Cerebellar cortex (tissue), 1 donor: ENCODE data around the gene CELF4.
A peak's percentile ranks its signal among the peaks of the same experiment; 100 is the strongest.

Experiments used
- DNase-seq: peaks from one replicate; pipeline ENCODE4 v3.0.0-alpha.2; 2015; ENCODE audit warnings: low spot score

Gene CELF4

GRCh38 chr18:37440206-37440605, 125.4 kb downstream of the CELF4 start:
- peak; percentile 62 for DNase-seq

GRCh38 chr18:37438417-37439180, 127.0 kb downstream of the CELF4 start:
- DNase-seq, result no peak

- peak; percentile 60 for DNase-seq
Observed at GRCh38 chr18:37435996-37436395, 129.6 kb downstream of the CELF4 start.

- DNase-seq, result no peak
Observed at GRCh38 chr18:37435150-37435867, 130.3 kb downstream of the CELF4 start.

DNA sequence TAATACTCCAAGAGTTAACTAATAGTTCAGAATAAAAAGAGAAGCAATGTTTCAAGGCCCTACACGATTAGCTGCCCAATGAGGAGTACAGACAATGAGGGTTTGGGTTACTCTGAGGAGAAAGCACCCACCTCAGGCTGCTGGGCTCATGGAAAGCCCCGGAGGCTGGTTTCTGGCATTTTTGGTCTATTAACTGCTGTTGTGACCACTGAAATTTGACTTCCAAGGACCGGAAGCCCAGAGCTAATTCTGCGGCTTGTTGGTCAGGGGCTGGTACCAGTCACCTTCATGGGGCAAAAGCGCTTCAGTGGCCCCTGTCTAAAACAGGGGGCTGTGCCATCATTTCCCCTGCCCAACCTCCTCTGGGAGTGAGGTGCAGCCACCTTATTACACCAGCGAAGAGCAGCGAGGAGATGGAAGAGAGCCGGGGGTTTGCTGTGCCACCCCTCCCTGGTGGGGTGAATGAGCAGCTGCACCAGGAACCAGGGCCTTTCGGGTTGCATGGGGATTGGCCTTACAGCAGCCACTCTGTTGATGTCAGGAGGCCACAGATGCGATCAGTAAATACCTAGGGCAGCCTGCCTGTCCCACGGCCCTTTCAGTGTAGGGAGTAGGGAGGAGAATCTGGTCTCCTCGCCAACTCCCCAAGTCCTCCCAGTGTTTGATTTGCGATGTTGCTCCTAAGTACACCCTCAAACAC, 131.3 kb downstream of the CELF4 start:
- DNase-seq, result no peak

- DNase-seq, result no peak
Observed at GRCh38 chr18:37432436-37433195, 133.0 kb downstream of the CELF4 start.

DNA sequence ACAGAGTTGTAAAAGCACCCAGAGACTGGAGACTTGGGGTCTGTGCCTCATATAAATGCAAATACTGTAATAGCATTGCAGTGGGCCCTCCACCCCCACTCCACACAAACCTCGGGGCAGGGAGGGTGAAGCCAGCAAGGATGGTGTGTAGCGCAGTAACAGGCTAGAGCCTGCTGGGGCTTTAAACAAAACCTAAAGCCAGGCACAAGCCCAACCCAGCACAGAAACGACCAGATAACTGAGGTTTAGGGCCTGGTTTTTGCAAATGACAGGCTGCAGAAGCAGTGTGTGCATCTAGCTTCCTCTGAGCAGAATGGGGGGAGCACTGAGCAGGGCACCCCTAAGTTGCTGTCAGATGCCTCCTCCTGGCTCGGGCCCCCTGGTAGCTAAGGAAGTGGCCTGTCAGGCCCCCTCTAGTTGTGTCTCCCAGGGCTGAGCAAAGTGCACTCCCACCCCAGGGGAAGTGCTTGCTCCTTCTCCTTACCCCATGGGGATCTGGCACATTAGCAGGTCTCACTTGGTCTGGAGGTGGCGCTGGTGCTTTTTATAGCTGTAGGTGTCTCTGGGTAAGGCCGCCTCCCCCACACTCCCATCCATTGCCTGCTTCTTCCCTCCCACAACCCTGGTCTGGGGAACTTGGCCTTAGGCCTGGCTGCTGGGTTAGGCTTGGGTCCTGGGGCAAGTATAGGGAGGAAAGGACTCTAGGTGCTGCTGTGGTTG, 135.1 kb downstream of the CELF4 start:
- no peak for DNase-seq

- DNase-seq, result no peak
Observed at GRCh38 chr18:37429791-37430190, 135.8 kb downstream of the CELF4 start.

DNA sequence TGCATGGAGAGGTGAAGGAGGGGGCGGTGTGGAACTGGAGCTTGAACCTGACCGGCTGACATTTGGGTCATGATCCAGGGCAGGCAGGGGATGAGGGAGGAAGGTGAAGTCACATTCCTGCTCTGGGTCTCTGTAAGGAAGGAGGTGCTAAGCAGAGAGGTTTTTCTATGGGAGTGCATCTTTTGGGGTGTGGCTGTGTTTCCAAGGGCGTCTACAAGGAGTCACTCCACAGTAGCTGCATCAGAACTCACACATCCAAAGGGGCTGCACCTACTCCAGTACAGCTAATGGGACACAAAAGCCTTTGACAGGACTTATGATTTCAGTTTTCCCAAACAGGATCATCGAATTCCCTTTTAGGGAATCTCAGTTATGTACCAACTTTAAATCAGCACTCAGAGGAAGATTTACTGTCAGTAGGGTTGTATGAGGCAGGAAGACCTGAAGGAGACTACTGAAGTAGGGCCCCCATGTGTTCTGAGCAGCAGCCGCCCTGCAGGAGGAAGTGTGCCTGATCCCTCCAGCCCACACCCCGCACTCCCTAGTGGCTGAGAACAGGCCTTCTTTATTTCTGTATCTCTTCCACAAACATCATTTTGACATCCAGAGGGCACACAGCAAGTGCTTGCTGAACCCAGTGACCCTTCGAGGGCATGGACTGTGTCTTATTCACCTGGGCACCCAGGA, 137.2 kb downstream of the CELF4 start:
- DNase-seq, result no peak

DNA sequence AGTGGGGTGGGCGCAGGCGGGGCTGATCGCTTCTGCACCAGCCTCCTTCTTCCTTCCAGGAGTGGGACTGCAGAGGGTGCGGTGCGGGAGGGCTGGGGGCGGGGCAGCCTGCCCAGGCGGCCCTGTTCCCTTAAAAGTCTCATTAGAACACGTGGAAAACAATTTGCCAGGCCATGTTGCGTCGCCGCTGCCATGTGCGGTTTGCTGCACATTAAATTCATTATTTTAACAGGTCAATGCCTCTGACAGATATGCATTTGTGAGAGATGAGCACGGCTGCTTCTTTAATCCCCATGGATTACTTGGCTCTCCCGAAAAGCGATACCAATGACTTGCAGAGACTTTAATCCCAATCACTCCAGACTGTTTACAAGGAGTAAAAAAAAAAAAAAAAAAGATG, 139.0 kb downstream of the CELF4 start:
- no peak for DNase-seq

DNA sequence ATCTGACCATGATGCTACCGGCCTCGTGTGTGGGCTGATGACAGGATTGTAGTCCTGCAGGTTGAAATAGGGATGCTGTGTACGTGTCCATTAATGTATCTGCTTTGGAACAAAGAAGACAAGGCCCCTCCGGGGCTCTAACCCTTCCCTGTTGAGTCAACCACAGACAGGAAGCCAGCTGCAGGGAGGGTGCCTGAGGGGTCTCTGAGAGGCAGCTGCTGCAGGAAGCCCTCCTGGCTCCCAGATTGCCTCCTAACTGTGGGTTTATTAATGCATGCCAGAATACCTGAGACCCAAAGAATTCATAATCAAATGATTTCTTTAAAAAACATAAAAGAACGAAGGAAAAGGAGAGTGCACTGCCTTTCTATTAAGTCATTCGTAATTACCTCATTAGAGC, 140.4 kb downstream of the CELF4 start:
- no peak for DNase-seq

- no peak for DNase-seq
Observed at GRCh38 chr18:37424507-37424906, 141.1 kb downstream of the CELF4 start.

GRCh38 chr18:37422596-37422995, 143.0 kb downstream of the CELF4 start:
- DNase-seq, result no peak

DNA sequence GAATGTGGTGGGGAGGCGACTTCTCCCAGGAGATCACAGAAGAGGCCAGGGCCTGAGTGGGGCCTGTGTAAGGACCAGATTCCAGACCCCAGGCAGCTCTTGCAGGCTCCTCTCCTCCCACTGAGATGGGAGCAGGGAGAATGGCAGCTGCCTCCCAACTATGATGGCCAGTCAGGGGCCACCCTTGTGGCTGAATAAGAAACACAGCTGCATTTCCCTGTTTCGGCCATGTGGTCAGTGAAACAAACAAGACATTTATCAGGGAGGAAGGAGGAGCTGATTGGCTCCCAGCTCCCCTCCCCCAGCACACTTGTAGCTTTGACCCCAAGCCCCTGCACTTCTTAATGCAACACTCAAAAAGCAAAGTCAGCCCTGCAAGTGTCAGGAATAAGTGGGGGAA, 143.5 kb downstream of the CELF4 start:
- DNase-seq, result no peak

- no peak for DNase-seq
Observed at GRCh38 chr18:37421341-37422077, 144.1 kb downstream of the CELF4 start.

- no peak for DNase-seq
Observed at GRCh38 chr18:37420315-37420880, 145.2 kb downstream of the CELF4 start.

DNA sequence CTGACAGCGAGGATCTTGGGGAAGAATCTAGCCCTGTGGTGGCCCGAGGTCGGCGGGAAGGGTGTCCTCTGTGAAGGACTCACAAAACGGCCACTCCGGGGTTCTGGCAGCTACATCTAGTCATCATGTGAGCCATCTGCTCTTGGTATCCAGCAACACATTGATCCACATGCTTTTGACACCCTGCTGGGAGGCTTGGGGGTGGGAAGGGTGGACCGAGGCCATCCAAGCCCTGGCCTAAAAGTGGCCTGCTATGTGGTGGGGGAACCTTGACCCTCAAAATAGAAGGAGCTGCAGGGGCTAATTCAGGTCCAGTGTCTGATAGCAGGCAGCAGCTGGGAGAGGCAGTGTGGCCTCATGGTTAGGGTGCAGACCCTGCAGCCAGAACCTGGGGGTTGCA, 145.7 kb downstream of the CELF4 start:
- DNase-seq, result no peak

- DNase-seq, result no peak
Observed at GRCh38 chr18:37419315-37419714, 146.3 kb downstream of the CELF4 start.

- DNase-seq, result no peak
Observed at GRCh38 chr18:37414816-37415215, 150.8 kb downstream of the CELF4 start.

DNA sequence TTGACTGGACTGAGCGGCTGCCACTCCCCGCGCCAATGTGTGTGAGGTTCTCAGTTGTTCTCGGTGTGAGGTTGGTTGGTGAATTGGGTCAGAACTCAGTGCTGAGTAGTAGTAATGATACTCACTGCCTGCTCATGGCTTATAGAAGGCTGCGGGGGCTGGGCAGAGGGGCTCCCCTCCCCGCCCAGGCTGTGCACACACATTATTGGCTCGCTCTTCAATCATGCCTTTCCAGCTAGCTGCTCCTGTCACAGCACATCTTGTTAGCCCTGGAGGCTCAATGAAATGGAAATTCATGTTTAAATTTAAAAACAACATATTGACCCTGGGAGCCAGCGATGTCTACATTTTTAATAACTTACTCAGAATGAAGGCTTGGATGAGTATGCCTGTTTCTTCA, 152.8 kb downstream of the CELF4 start:
- no peak for DNase-seq
